WTC11 (cell line): Measurements from ENCODE around the gene IRF8. TPM values are rescaled to one million over a fixed set of nuclear protein-coding genes. Genes with fewer than 3 reads are reported as not detected.

ENCODE experiments used
- ATAC-seq: fragments of 200-7000 bp; cut with Tn5 transposase; 2 replicates; pipeline ENCODE4 v1.10.0; 2021; ENCODE audit warnings: mild to moderate bottlenecking, moderate library complexity
- CTCF ChIA-PET: fragments of 300-600 bp; sonication (Branson Sonifier 250); formaldehyde crosslinking; loops from one replicate; lab custom pipeline; 2021; ENCODE audit warnings: antibody characterized with exemption; lab: Charles Lee
- POLR2A ChIA-PET: fragments of 350-600 bp; sonication (Branson Sonifier 250); formaldehyde crosslinking; loops from one replicate; lab custom pipeline; 2021; ENCODE audit warnings: antibody characterized with exemption; lab: Charles Lee
- DNase-seq: peaks from one replicate; pipeline ENCODE4 v3.0.0; 2021; ENCODE audit warnings: low spot score
- H3K27ac Mint-ChIP-seq: 2 replicates; pipeline ENCODE4 v1.8.0; 2021; ENCODE audit warnings: mixed read lengths
- H3K27me3 Mint-ChIP-seq: 2 replicates; pipeline ENCODE4 v1.8.0; 2021; ENCODE audit warnings: low read depth, mild to moderate bottlenecking, moderate library complexity, mixed read lengths
- H3K36me3 Mint-ChIP-seq: 2 replicates; pipeline ENCODE4 v1.8.0; 2021; ENCODE audit warnings: mixed read lengths
- H3K4me1 Mint-ChIP-seq: 2 replicates; pipeline ENCODE4 v1.8.0; 2022; ENCODE audit warnings: mixed read lengths
- H3K4me3 Mint-ChIP-seq: 2 replicates; pipeline ENCODE4 v1.8.0; 2021; ENCODE audit warnings: mild to moderate bottlenecking, moderate library complexity, mixed read lengths
- H3K9me3 Mint-ChIP-seq: 2 replicates; pipeline ENCODE4 v1.8.0; 2021; ENCODE audit warnings: mixed read lengths
- AR ChIP-seq: fragments of 250-450 bp; sonication (Bioruptor Pico); IDR thresholded peaks from 2 replicates; pipeline ENCODE4 v1.9.0; 2021; ENCODE audit warnings: mild to moderate bottlenecking
- ARID4B ChIP-seq: sonication (generic); formaldehyde crosslinking; IDR thresholded peaks from 2 replicates; pipeline ENCODE4 v1.8.0; 2023; ENCODE audit warnings: missing genetic modification reagents, mild to moderate bottlenecking, borderline replicate concordance
- CBFB ChIP-seq: sonication (generic); formaldehyde crosslinking; IDR thresholded peaks from 2 replicates; pipeline ENCODE4 v1.8.1; 2022; ENCODE audit warnings: mild to moderate bottlenecking, low read depth, missing genetic modification reagents
- CTCF ChIP-seq: fragments of 200-600 bp; IDR thresholded peaks from 2 replicates; pipeline ENCODE4 v1.8.0; 2022; ENCODE audit warnings: antibody characterized with exemption
- ELF4 ChIP-seq: sonication (generic); formaldehyde crosslinking; IDR thresholded peaks from 2 replicates; pipeline ENCODE4 v1.8.1; 2022; ENCODE audit warnings: low read depth, mild to moderate bottlenecking, moderate library complexity, missing genetic modification reagents
- EMX1 ChIP-seq: fragments of 250-450 bp; sonication (Bioruptor Pico); IDR thresholded peaks from 2 replicates; pipeline ENCODE4 v1.8.0; 2021; ENCODE audit warnings: mild to moderate bottlenecking
- MLX ChIP-seq: sonication (generic); formaldehyde crosslinking; IDR thresholded peaks from 2 replicates; pipeline ENCODE4 v1.8.1; 2023; ENCODE audit warnings: mild to moderate bottlenecking, missing genetic modification reagents, moderate library complexity
- MXD4 ChIP-seq: fragments of 250-450 bp; sonication (Bioruptor Pico); IDR thresholded peaks from 2 replicates; pipeline ENCODE4 v1.8.0; 2021; ENCODE audit warnings: mild to moderate bottlenecking, moderate library complexity, borderline replicate concordance
- NR1H2 ChIP-seq: sonication (generic); formaldehyde crosslinking; IDR thresholded peaks from 2 replicates; pipeline ENCODE4 v1.9.0; 2021; ENCODE audit warnings: mild to moderate bottlenecking, moderate library complexity, missing genetic modification reagents
- NR3C1 ChIP-seq: sonication (generic); formaldehyde crosslinking; conservative IDR thresholded peaks from 2 replicates; pipeline ENCODE4 v1.8.1; 2023; ENCODE audit warnings: low read depth, mild to moderate bottlenecking, missing genetic modification reagents
- OVOL2 ChIP-seq: fragments of 250-450 bp; sonication (Bioruptor Pico); IDR thresholded peaks from 2 replicates; pipeline ENCODE4 v1.9.0; 2021; ENCODE audit warnings: mild to moderate bottlenecking, borderline replicate concordance
- PREB ChIP-seq: sonication (generic); formaldehyde crosslinking; IDR thresholded peaks from 2 replicates; pipeline ENCODE4 v1.8.1; 2022; ENCODE audit warnings: mild to moderate bottlenecking, missing genetic modification reagents, moderate library complexity, borderline replicate concordance
- RELA ChIP-seq: sonication (generic); formaldehyde crosslinking; IDR thresholded peaks from 2 replicates; pipeline ENCODE4 v1.8.1; 2022; ENCODE audit warnings: missing genetic modification reagents, mild to moderate bottlenecking, borderline replicate concordance
- TCF7 ChIP-seq: sonication (generic); formaldehyde crosslinking; IDR thresholded peaks from 2 replicates; pipeline ENCODE4 v1.8.0; 2022; ENCODE audit warnings: mild to moderate bottlenecking, low read depth, missing genetic modification reagents, moderate library complexity
- TEAD4 ChIP-seq: sonication (generic); formaldehyde crosslinking; IDR thresholded peaks from 2 replicates; pipeline ENCODE4 v1.8.0; 2022; ENCODE audit warnings: mild to moderate bottlenecking, missing genetic modification reagents
- USF1 ChIP-seq: sonication (generic); formaldehyde crosslinking; IDR thresholded peaks from 2 replicates; pipeline ENCODE4 v1.8.0; 2022; ENCODE audit warnings: mild to moderate bottlenecking, missing genetic modification reagents
- USF2 ChIP-seq: sonication (generic); formaldehyde crosslinking; IDR thresholded peaks from 2 replicates; pipeline ENCODE4 v1.8.1; 2023; ENCODE audit warnings: mild to moderate bottlenecking, missing genetic modification reagents, moderate library complexity
- ZNF317 ChIP-seq: sonication (generic); formaldehyde crosslinking; IDR thresholded peaks from 2 replicates; pipeline ENCODE4 v1.8.1; 2023; ENCODE audit warnings: low read depth, mild to moderate bottlenecking, moderate library complexity, missing genetic modification reagents, borderline replicate concordance
- ZNF396 ChIP-seq: fragments of 250-450 bp; sonication (Bioruptor Pico); IDR thresholded peaks from 2 replicates; pipeline ENCODE4 v1.8.0; 2021; ENCODE audit warnings: mild to moderate bottlenecking, moderate library complexity, borderline replicate concordance
- ZNF423 ChIP-seq: fragments of 250-450 bp; sonication (Bioruptor Pico); IDR thresholded peaks from 2 replicates; pipeline ENCODE4 v2.1.2; 2022; ENCODE audit warnings: mild to moderate bottlenecking, moderate library complexity
- total RNA-seq: library from RNA; stranded (reverse); gene quantifications from 3 replicates; pipeline ENCODE4 v1.2.3, GENCODE V29; 2021

IRF8 gene
- total RNA-seq, 1 experiment from 2014 or later = 1.1 TPM

- peaks cover 7% of the 10 kb centered on the region for H3K4me1 Mint-ChIP-seq
- H3K4me3 Mint-ChIP-seq = no peak overlapping the region
- no peak overlapping the region for H3K27ac Mint-ChIP-seq
- no peaks in the 10 kb centered on the region for H3K27me3 Mint-ChIP-seq
- TF ChIP-seq OVOL2 = no peak
- no peak for TF ChIP-seq ELF4 (CRISPR knock-in tag)
- TF ChIP-seq NR3C1 (CRISPR knock-in tag) = no peak
- no peak for TF ChIP-seq PREB (CRISPR knock-in tag)
- no peak for TF ChIP-seq TCF7 (CRISPR knock-in tag)
- no peak for TF ChIP-seq MXD4 (CRISPR knock-in tag)
- TF ChIP-seq CTCF = no peak
- no peak for TF ChIP-seq ZNF423 (CRISPR knock-in tag)
- TF ChIP-seq USF2 = no peak
- TF ChIP-seq CBFB (CRISPR knock-in tag) = no peak
- no peak for TF ChIP-seq ARID4B (CRISPR knock-in tag)
- no peaks in the 10 kb centered on the region for H3K9me3 Mint-ChIP-seq
- DNase-seq (no peak), ATAC-seq (no peak)
- POLR2A ChIA-PET = no interaction called here
- CTCF ChIA-PET = no interaction called here
- H3K36me3 Mint-ChIP-seq = no peaks in the 10 kb centered on the region
Observed at GRCh38 chr16:85921026-85921425, 22.1 kb downstream of the IRF8 start.

GRCh38 chr16:85923153-85924021 is 24.4 kb downstream of the IRF8 start:
- ChIA-PET POLR2A (no interaction called here), CTCF (interaction anchor here (1.0 to 1.8 kb wide), 2 partner anchors 66 to 104 kb away, joined by 3 to 10 read pairs; no protein-coding TSS in a partner anchor)
- Mint-ChIP-seq H3K27me3 (no peaks in the 10 kb centered on the region), H3K9me3 (no peaks in the 10 kb centered on the region), H3K4me3 (no peak overlapping the region), H3K27ac (0 out of 2 replicates have a peak overlapping the region, but pooled peaks have one; percentile 37), H3K4me1 (peaks cover 9% of the 10 kb centered on the region), H3K36me3 (no peaks in the 10 kb centered on the region)
- ATAC-seq (no peak), DNase-seq (no peak)
- TF ChIP-seq MLX = no peak
- no peak for TF ChIP-seq ELF4 (CRISPR knock-in tag)
- no peak for TF ChIP-seq ZNF317
- no peak for TF ChIP-seq AR (CRISPR knock-in tag)
- TF ChIP-seq NR1H2 (CRISPR knock-in tag) = no peak
- no peak for TF ChIP-seq USF1 (CRISPR knock-in tag)
- no peak for TF ChIP-seq TEAD4 (CRISPR knock-in tag)
- TF ChIP-seq RELA (CRISPR knock-in tag) = no peak
- TF ChIP-seq EMX1 (CRISPR knock-in tag) = no peak
- TF ChIP-seq ZNF396 (CRISPR knock-in tag) = no peak
